Effector CD8-positive, alpha-beta T cell (primary cell): ENCODE results near the gene FGFR3.

Experiments
- DNase-seq: peaks from one replicate; lab custom pipeline; 2025; lab: John Stamatoyannopoulos, UW

The FGFR3 gene

DNA sequence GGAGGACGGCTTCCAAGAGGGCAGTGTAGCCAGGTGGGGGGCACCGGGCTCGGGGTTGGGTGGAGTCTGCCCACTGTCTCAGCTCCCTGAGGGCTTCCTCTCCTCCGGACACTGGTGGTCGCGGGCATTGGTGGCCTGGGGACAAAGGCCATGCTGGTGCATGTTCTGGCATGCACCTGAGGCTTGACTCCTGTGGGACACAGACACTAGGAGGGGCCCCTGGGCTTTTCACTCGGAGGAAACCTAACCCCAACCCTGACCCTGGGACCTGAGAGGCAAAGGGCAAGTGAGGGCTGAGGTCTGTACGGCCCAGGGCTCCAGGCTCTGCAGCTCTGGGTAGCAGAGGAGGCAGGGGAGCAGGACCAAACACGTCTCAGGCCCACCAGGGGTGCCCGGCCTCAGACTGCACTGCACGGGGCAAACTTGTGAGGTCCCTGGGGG is 22.3 kb upstream of the FGFR3 start:
- no peak for DNase-seq

DNA sequence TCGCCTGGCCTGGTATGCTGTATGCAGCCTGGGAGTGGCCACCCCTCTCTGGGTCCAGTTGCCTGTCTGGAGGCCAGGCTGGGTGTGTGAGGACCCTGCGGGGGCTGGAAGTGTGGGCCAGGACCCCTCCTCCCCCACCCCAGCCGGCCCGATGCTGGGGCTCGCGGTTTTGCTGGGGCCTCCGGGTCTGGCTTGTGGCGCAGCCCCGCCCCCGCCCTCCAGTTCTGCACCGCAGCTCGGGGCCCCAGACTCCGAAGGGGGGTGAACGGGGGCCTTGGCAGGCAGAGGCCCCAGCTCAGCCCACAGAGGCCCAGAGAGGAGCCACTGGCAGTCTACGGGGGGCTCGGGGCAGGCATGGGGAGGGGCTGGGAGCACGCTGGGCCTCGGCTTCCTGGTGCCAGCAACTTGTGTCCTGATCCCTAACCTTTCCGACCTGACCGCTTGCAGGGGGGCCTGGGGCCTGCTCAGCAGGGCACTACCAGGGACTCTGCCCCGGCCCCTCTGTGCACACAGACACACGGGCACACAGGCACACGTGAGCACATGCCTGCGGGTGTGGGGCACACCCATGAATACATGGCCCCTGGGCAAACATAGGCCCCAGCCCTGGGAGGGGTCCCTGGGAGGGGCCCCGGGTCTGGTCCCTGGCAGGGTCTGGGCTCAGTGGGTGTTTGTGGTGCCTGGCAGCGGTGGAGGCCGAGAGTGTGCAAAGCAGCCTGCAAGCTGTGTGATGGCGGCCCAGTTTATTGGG is 21.4 kb upstream of the FGFR3 start:
- DNase-seq: no peak

- no peak for DNase-seq
Measured at GRCh38 chr4:1772853-1773538, 20.1 kb upstream of the FGFR3 start.

DNA sequence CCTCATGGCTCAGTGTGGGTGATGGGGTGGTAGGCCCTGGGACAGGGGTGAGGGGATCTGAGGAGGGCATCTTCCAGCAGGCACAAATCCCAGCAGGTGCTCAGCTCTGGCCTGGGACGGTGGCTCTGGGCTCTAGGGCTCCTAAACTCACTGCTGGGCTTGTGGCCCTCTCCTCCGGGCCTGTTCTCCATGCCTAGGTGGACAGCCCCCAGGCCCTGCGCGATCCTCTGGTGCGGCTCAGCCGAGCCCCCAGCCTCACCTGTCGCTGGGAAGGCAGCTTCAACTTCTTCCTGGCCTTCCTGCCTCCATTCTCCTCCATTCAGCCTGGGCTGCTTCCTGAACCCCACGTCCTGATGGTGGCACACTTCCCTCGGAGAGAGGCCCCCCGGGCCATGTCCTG is 19.3 kb upstream of the FGFR3 start:
- no peak for DNase-seq

DNA sequence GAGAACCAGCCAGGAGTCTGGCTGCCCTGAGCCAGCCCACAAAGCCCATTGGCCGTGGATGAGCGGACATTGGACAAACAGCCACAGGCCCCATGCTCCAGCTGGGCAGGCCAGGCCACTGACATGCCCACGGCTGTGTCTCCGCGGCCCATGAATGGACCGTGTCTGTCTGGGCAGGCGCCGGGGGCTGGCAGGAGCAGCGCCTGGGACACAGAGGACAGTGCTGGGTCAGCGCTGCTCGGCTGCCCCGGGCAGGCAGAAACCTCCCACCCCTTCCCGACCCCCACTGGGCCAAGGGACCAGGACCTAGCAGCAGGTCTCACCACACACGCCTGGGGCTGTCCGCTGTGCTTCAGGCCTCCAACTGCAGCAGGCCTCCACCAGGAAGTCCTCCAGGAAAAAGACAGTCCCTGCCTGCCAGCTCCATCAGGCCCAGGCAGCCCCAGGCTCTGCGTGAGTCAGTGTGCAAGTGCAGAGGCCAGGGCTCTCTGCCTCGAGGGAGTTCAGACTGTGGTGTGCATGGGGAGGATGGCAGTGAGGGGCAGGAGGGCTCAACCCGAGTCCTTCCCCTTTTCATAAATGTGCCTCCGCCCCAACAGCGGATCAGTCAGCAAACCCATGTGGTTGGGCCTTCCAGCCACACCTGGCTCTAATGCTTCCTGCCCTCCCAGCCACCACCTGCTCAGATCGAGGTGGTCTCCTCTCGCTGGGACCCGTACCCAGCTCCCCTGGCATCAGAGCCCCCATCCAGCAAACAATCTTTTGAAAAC is 17.2 kb upstream of the FGFR3 start:
- DNase-seq: no peak

- DNase-seq: no peak
Measured at GRCh38 chr4:1776521-1777161, 16.5 kb upstream of the FGFR3 start.

GRCh38 chr4:1777822-1778641 is 15.1 kb upstream of the FGFR3 start:
- DNase-seq: no peak

DNA sequence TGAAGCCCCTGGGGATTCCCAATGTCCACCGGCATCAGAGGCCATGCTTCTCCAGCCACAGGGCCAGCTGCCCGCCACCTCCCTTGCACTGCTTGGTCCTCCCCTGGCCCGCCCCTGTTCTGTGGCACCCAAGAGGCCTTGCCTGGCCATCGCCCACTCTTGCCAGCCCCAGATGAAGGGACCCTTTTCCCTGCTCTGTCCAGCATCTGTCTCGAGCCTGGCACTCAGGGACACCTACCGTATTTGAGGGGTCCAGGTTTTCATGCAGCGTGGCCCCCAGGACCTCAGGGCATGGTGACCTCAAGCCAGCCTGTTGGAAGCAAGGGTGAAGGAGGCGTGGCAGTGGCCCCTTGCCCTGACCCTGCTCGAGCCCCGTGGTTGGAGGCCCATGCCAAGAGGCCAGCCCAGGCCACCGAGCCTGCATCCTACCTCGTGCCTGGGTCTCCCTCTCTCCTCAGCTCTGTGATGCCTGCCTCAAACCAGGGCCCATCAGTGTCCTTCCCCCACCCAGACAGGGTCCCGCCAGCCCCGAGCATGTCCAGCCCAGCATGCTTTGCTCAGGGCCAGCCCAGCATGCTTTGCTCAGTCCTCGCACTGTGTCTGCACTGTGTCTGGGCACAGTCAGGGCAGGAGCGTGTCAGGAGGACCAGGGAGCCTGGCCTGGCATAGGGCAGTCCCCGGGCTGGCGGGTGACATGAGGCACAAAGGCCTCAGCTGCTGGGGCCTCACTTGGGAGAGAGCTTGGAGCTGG is 14.3 kb upstream of the FGFR3 start:
- no peak for DNase-seq

DNA sequence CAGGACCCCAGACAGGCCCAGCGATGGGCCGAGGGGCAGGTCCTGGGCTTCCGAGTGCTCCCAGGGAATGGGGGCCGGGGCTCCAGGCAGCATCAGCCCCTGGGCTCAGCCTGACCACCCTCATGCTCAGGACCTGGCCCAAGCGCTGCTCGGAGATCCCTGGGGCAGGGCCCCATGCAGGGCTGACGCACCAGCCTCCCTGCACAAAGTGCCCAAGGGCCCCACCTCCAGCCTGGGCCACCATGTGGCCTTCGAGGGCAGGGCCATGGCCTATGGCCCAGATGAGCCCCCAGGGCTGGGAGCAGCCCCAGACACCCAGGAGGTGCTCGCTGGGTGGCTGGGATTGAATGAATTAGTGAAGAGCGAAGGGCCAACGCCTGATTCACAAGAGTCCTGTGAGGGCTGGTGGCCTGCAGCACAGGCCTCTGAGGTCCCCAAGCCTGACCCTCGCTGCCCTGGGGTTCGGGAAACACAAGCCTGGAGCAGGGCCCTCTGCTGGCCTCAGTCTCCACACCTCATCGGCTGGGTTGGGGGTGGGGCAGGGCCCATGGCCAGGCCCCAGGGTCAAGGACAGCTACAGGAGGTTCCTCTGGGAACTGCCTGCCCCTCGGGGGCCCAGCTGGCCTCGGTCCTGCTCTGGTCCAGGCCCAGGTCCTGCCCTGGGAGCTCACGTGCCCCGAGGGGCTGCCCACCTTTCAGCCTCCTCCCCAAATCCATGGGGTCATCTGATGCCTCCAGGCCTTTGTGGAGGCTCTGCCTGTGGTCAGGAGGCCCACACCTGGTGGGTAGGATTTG is 13.3 kb upstream of the FGFR3 start:
- no peak for DNase-seq

- no peak for DNase-seq
Measured at GRCh38 chr4:1780435-1780834, 12.7 kb upstream of the FGFR3 start.

GRCh38 chr4:1783015-1783414 is 10.1 kb upstream of the FGFR3 start:
- no peak for DNase-seq

DNA sequence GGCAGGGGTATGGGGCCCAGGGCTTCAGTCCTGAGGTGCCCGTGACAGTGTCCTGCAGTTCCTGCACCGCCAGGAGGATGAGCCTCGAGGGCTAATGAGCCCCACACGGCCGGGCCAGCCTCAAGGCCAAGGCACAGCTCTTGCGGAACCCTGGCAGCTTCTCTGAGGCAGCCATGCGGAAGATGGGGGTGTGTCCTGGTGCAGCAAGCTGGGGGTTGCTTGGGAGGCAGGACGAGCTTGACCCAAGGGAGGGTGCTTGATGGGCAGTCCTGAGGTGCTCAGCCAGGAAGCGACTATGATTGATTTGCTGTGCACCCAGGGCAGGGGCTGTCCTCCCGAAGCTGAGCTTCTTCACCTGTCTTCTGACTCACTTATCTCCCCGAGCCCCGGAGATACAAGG is 9.1 kb upstream of the FGFR3 start:
- DNase-seq: no peak

DNA sequence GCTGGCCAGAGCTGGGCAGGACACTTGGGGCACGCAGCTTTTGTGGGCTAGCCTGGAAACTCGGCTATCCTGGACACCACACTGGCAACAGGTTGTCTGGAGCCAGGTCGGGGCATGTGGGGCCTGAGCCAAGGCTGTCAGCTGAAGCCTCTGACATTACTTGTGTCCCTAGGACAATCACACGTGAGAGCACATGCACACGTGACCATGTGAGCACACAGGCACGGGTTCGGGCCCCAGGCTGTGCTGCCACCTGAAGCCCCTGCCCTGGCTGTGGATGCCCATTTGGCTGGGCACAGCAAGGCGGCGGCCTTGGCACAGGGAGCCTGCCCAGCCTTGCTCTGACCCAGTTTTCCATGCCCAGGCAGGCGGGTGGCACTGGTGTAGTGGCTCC is 8.7 kb upstream of the FGFR3 start:
- DNase-seq: no peak

GRCh38 chr4:1784789-1785591 is 8.1 kb upstream of the FGFR3 start:
- DNase-seq: no peak

DNA sequence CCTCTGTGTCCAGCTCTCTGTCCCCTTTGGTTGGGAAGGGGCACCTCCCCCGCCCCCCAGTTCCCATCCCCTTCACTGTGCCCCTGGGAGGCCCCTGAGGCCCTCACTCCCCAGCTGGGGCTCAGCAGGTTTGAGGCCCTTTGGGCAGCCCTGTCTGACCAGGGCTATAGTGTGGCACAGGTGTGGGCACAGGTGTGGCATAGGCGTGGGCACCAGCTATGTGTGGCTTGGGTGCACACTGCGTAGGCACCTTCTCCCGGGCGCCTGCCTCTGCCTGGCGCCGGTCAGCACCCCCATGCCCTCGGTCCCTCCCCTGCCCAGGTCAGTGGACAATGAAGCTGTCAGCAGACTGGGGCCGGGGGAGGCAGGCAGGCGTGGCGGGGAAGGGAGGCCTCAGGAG is 7.5 kb upstream of the FGFR3 start:
- no peak for DNase-seq

DNA sequence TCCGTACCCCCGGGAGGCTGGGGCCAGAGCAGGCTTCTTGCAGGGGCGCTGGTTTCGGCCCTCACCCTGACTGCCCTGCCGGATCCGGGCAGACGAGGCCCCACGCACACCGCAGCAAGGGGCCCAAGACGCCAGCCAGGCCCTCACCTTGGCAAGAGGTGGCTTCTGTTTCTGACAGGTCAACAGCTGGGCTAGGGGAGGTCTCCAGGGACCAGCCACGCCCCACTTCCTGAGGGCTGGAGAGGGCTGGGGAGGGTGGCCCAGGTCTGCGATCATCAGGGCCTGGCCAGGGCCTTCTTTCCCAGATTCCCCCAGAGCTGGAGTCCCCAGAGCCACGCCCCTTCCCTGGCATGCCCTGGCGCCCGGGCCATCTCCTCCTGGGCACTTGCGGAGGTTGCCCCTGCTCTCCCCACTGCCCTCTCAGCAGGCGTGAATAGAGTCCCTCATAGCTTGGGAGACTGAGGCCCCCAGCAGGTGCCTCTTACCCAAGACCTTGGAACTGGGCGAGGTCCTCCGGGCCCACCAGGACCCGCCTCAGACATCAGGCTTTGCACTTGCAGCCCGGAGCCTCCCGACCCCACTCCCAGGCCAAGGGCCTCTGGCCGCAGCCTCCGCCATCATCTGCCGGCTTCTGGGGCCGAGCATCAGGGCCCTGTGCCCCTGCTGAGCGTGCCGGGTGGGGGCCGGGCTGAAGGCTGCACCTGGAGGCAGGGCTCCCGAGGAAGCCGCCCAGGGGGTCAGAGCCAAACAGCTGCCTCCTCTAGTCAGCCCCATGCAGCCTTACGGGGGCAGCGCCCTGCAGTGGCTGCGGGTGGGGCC is 6.3 kb upstream of the FGFR3 start:
- no peak for DNase-seq

DNA sequence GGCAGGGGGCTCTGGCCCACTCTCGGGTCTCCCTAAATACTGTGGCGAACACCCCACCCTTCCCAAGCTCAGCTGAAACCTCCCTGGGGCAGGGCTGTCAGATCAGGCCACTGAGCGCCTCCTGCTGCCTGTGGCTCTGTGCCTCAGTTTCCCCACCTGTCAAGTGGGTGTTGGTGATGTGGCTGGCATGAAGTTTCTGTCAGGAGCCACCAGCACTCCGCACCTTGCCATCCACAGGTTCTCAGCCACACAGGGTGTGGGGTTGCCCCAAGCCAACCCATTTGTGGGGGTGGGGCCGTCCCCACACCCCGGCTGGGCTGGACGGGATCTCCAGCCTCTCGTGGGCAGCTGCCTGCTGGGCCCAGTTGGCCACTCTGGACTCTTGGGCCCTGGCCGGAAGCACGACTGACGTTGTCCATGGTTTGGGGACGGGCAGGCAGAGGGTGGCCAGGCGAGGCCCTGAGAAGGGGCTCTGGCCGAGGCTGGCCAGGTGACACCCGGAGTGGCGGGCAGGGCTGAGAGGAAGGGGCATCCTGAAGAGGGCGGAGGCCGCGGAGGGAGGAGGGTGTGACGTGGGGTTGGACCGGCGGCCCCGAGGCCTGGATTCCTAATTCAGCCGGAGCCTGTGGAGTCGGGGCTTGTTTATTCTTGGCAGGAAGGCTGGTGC is 5.5 kb upstream of the FGFR3 start:
- no peak for DNase-seq
